Central memory CD8-positive, alpha-beta T cell (primary cell): Measurements from ENCODE around the gene CUBN.
A peak's percentile ranks its signal among the peaks of the same experiment; 100 is the strongest.

Experiments used
- ATAC-seq: fragments of 150-1000 bp; cut with Tn5 transposase; replicated peaks from 2 replicates; pipeline ENCODE4 v1.10.0; 2022; ENCODE audit warnings: mild to moderate bottlenecking, moderate FRiP score, moderate number of reproducible peaks; ENCODE audit not compliant: poor library complexity, severe bottlenecking; ENCODE audit errors: extremely low read depth
- DNase-seq, 2 donors: peaks; one replicate each; pipeline ENCODE4 v3.0.0; 2021; ENCODE audit warnings: low spot score in 2 of 2
- H3K27ac Mint-ChIP-seq: one replicate; pipeline ENCODE4 v1.8.0; 2022; ENCODE audit warnings: low read depth, mild to moderate bottlenecking, moderate library complexity, mixed read lengths
- H3K27me3 Mint-ChIP-seq: one replicate; pipeline ENCODE4 v1.8.0; 2022; ENCODE audit warnings: mixed read lengths
- H3K36me3 Mint-ChIP-seq: one replicate; pipeline ENCODE4 v1.8.0; 2022; ENCODE audit warnings: mild to moderate bottlenecking, moderate library complexity, mixed read lengths; ENCODE audit not compliant: insufficient read depth
- H3K4me1 Mint-ChIP-seq: one replicate; pipeline ENCODE4 v1.8.0; 2022; ENCODE audit warnings: mixed read lengths
- H3K4me3 Mint-ChIP-seq: one replicate; pipeline ENCODE4 v1.8.0; 2022; ENCODE audit warnings: mild to moderate bottlenecking, moderate library complexity, mixed read lengths
- H3K9me3 Mint-ChIP-seq: one replicate; pipeline ENCODE4 v1.8.0; 2022; ENCODE audit warnings: mixed read lengths

Gene CUBN

DNA sequence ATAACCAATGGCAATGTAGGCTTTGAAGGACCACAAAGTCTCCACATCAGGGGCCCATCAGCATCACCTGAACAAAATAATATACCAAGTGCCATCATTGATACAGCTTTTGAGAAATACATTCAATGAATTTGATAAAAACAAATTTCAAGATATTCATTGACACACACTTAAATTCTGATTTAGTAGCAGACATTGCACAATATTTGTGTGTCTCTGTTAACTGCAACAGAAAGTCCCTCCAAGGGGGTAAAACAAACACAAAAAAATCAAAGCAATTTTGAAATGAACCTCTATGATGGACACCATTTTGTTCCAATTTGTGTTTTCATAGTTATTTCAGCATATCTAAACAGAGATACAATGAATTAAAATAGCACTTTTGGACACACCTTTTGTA, 225.6 kb downstream of the CUBN start:
- no peaks in the 10 kb centered on the region for H3K27me3 Mint-ChIP-seq
- ATAC-seq = no peak
- no peaks in the 10 kb centered on the region for H3K9me3 Mint-ChIP-seq
- no peak overlapping the region for H3K4me3 Mint-ChIP-seq
- H3K27ac Mint-ChIP-seq = no peak overlapping the region
- H3K4me1 Mint-ChIP-seq = peaks cover 6% of the 10 kb centered on the region
- H3K36me3 Mint-ChIP-seq = peaks cover 3% of the 10 kb centered on the region
- no peak for DNase-seq

DNA sequence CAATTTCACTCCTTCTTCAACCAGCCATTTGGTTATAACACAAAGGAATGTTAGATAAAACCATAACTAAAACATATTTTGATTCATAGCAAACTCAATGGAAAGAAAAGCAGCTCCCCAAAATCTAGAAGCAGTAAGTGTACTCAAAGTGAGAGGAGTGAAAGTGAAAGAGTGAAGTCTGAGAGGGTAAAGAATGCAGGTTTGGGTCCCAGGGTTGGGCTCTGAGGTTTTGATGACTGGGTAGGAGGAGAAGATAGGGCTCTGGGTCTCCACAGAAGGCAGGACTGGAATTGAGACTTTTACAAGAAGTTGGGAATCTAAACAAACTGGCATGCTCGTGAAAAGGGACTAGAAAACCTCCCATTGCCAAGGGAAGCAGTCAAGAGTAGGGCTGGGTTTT, 227.0 kb downstream of the CUBN start:
- DNase-seq = no peak
- Mint-ChIP-seq H3K4me1 (peaks cover 6% of the 10 kb centered on the region), H3K4me3 (no peak overlapping the region), H3K36me3 (peaks cover 6% of the 10 kb centered on the region), H3K27ac (peak overlapping the region; percentile 3), H3K27me3 (no peaks in the 10 kb centered on the region), H3K9me3 (no peaks in the 10 kb centered on the region)
- ATAC-seq = no peak

DNA sequence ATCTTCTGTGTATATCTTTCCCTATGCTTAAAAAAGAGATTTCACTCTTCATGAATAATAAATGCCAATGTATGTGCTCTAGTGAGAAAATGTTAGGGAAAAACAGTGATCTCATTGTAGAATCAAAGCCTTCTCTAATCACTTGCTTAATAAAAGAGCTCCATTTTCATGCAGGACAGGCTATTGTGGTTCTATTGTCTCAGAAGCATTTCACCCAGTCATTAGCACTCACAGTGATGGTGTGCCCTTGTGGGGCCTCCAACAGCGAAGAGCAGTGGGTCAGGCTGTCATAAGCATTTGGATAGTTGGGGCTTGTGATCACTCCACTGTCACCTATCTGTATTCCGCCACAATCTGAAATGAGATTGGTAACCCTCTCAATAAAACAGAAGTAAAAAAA, 228.5 kb downstream of the CUBN start:
- DNase-seq (no peak), ATAC-seq (no peak)
- no peaks in the 10 kb centered on the region for H3K9me3 Mint-ChIP-seq
- no peaks in the 10 kb centered on the region for H3K27me3 Mint-ChIP-seq
- no peak overlapping the region for H3K4me3 Mint-ChIP-seq
- peaks cover 6% of the 10 kb centered on the region for H3K4me1 Mint-ChIP-seq
- peaks cover 8% of the 10 kb centered on the region for H3K36me3 Mint-ChIP-seq
- H3K27ac Mint-ChIP-seq = no peak overlapping the region

DNA sequence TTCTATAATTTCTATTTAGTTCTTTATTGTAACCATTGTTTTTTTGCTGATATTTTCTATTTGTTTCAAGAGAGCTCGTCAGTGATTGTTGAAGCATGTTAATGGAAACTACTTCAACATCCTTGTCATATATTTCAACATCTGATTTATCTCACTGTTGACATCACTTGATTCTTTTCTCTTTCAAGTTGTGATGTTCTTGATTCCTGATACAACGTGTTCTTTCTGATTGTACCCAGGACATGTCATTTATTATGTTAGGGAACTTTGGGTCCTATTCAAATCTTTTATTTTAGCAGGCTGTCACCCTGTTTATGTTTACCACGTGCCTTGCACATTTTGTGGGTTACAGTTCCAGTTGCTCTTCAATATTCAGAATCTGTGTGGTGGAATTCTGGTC, 232.6 kb downstream of the CUBN start:
- Mint-ChIP-seq H3K9me3 (no peaks in the 10 kb centered on the region), H3K27ac (no peak overlapping the region), H3K4me3 (no peak overlapping the region), H3K4me1 (no peaks in the 10 kb centered on the region), H3K36me3 (peaks cover 7% of the 10 kb centered on the region), H3K27me3 (no peaks in the 10 kb centered on the region)
- no peak for ATAC-seq
- DNase-seq = no peak

DNA sequence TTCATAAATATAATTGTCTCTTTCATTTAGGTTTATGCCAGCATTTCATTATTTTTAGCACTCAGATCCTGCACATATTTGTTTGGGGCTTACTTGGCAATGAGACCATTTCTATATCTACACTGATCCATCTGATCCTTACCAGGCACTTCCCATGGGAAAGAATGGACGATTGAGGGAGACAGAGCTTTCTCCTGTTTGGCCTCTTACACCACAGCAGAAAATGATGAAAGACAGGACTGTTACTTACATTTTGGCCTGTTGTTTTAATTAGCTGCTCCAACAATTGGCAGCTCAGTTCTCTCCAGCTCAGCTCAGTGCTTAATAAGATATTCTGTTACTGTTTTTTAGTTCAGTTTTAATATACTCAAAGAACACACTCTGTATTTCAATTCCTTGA, 234.8 kb downstream of the CUBN start:
- H3K36me3 Mint-ChIP-seq = peaks cover 9% of the 10 kb centered on the region
- H3K4me3 Mint-ChIP-seq = no peak overlapping the region
- no peaks in the 10 kb centered on the region for H3K9me3 Mint-ChIP-seq
- peaks cover 7% of the 10 kb centered on the region for H3K4me1 Mint-ChIP-seq
- ATAC-seq (no peak), DNase-seq (no peak)
- H3K27ac Mint-ChIP-seq = no peak overlapping the region
- H3K27me3 Mint-ChIP-seq = no peaks in the 10 kb centered on the region

DNA sequence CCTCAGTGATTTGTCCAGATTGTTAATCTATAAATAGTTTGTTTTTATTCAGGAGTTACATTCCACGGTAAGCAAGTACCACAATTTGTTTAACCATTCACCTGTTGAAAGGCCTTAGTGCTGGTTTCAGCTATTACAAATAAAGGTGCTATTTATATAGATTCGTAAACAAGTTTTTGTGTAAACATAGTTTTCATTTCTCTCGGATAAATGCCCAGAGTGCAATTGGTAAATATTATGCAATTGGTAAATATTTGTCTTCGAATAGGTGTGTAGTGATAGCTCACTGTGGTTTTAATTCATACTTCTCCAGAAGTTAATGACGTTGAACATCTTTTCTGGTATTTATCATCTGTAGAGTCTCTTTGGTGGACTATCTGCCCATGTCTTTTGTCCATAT, 235.9 kb downstream of the CUBN start:
- Mint-ChIP-seq H3K4me3 (no peak overlapping the region), H3K27me3 (no peaks in the 10 kb centered on the region), H3K27ac (no peak overlapping the region), H3K9me3 (no peaks in the 10 kb centered on the region), H3K36me3 (peaks cover 7% of the 10 kb centered on the region), H3K4me1 (peaks cover 7% of the 10 kb centered on the region)
- DNase-seq (no peak), ATAC-seq (no peak)

DNA sequence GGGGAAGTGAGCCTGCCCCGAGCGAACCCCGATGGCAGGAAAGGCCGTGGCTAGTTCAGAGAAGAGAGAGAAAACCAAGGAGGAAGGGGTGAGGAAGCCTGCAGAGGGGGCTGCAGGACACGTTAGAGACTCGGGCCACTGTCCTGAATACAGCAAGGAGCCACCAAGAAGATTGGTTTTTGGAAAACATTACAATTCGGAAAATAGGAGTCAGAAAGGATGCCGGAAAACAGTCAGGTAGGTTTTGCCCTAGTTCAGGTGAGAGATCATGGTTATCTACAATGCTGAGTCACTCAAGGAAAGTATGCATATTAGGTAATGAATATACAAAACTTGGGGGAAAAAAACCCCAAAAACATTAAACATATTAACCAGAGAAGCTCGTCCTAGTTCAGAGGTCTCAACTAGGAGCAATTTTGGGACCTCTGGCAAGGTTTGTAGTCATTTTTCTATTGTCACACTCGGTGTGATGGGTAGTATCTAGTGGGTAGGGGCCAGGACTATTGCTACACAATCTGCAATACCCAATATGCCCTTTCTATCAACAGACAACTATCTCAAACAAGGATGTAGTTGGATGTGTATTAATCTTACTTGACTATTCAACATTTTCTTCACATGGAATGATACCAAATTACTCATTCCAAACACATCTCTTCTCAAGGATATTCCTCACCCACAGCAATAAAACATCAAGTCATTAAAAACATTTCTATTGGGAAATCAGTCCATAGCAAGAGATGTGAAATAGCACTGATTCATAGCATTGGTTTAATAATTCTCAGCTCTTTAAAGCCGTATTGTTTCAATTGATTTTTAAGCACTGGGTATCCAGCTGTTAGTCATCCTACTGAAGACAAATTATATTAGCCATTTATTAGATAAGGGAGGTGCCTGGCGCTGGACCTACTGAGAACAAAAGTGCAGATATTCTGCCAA, 238.0 kb downstream of the CUBN start:
- peaks cover 7% of the 10 kb centered on the region for H3K4me1 Mint-ChIP-seq
- no peaks in the 10 kb centered on the region for H3K27me3 Mint-ChIP-seq
- H3K9me3 Mint-ChIP-seq = no peaks in the 10 kb centered on the region
- DNase-seq = peak in 1 of 2 donors; percentile 12
- H3K36me3 Mint-ChIP-seq = peaks cover 4% of the 10 kb centered on the region
- peak overlapping the region; percentile 58 for H3K4me3 Mint-ChIP-seq
- ATAC-seq = peak; percentile 46
- peak overlapping the region; percentile 83 for H3K27ac Mint-ChIP-seq

DNA sequence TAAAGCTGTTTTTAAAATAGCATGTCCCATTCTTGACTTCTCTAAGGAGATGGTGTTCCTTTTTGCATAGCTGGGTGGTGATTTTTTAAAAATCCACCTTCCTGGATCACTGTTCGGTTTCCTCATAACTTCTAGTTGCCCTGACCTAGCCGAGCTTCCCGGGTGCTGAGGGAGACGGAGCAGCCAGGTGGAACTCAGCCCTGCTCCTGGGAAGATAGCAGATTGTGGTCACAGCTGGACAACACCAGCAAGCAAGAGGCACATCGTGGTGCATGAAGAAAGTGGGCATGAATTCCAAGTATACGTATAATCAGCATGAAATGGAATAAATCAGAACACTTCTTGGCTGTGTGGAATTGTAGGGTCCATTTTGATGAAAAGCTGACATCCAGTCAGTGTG, 238.9 kb downstream of the CUBN start:
- Mint-ChIP-seq H3K9me3 (no peaks in the 10 kb centered on the region), H3K36me3 (peaks cover 4% of the 10 kb centered on the region), H3K27me3 (no peaks in the 10 kb centered on the region), H3K27ac (peak overlapping the region; percentile 83), H3K4me1 (peaks cover 7% of the 10 kb centered on the region), H3K4me3 (no peak overlapping the region)
- ATAC-seq (no peak), DNase-seq (no peak)

DNA sequence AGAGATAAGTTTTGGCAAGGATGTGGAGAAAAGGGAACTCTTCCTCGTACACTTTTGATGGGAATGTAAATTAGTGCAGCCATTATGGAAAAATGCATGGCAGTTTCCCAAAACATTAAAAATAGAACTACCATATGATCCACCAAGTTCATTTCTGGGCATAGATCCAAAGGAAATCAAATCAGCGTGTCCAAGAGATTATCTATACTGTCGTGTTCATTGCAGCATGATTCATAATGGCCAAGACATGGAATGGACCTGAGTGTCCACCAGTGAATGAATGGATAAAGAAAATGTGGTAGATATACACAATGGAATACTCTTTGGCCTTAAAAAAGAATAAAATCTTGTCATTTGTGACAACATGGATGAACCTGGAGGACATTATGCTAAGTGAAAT, 242.0 kb downstream of the CUBN start:
- H3K27ac Mint-ChIP-seq = no peak overlapping the region
- peaks cover 7% of the 10 kb centered on the region for H3K4me1 Mint-ChIP-seq
- ATAC-seq (no peak), DNase-seq (no peak)
- no peak overlapping the region for H3K4me3 Mint-ChIP-seq
- H3K27me3 Mint-ChIP-seq = no peaks in the 10 kb centered on the region
- H3K9me3 Mint-ChIP-seq = no peaks in the 10 kb centered on the region
- peaks cover 4% of the 10 kb centered on the region for H3K36me3 Mint-ChIP-seq

DNA sequence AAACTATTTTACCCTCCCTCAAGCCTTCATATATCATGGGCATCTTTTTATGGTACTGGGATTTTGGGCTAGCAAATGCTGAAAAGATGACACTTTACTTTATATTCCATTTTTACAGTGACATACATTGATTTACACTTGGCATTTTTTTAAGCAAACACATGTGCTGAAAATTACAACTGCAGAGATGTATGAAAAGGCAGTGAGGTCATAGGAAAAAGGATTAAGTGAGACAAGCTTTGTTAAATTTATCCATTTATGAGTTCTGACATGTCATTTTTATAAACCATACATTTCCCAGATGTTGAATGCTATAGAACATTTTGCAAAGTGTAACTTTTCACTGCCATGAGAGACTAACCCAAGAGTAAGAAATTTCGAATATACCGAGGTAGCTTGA, 243.6 kb downstream of the CUBN start:
- Mint-ChIP-seq H3K4me3 (no peak overlapping the region), H3K4me1 (peaks cover 1% of the 10 kb centered on the region), H3K27me3 (no peaks in the 10 kb centered on the region), H3K9me3 (no peaks in the 10 kb centered on the region), H3K27ac (no peak overlapping the region), H3K36me3 (peaks cover 2% of the 10 kb centered on the region)
- DNase-seq (no peak), ATAC-seq (no peak)

DNA sequence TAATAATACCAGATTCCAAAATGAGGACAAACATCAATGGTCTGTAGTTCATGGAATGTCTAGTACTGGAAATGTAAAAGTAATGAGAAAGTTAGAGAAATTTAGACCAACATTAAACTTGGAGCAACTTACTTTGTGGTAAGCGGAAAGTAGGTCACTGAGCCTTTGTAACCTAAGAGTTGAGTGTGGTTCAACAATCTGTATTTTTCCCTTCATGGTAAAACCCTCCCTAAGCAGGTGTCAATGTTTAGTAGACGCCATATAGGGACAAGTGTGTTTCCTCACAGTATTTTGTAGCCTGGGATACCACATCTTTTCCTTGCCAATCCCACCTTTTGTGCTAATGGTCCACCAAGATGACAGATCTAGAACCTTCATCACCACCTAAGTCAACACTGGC, 245.1 kb downstream of the CUBN start:
- Mint-ChIP-seq H3K27ac (no peak overlapping the region), H3K27me3 (no peaks in the 10 kb centered on the region), H3K36me3 (peaks cover 2% of the 10 kb centered on the region), H3K4me1 (no peaks in the 10 kb centered on the region), H3K9me3 (no peaks in the 10 kb centered on the region), H3K4me3 (no peak overlapping the region)
- ATAC-seq (no peak), DNase-seq (no peak)

DNA sequence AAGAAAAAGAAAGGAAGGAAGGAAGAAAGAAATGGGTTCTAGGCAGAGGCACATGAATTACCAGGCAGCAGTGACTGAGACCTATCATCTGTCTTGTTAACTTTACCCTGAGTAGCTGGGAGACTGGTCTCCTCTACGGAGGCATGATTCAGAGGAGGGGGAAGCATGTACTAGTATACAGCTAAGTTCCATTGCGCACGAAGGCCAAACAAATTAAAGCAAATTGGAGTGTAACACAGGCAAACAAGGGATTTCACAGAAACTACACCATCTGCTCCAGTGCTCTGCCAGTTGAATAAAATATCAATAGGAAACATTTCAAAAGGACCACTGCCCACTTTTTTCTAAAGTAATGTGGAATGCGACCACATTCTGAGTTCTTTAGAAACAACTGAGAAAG, 246.5 kb downstream of the CUBN start:
- Mint-ChIP-seq H3K4me1 (no peaks in the 10 kb centered on the region), H3K27ac (no peak overlapping the region), H3K9me3 (no peaks in the 10 kb centered on the region), H3K27me3 (no peaks in the 10 kb centered on the region), H3K4me3 (no peak overlapping the region), H3K36me3 (peaks cover 2% of the 10 kb centered on the region)
- DNase-seq = no peak
- no peak for ATAC-seq

DNA sequence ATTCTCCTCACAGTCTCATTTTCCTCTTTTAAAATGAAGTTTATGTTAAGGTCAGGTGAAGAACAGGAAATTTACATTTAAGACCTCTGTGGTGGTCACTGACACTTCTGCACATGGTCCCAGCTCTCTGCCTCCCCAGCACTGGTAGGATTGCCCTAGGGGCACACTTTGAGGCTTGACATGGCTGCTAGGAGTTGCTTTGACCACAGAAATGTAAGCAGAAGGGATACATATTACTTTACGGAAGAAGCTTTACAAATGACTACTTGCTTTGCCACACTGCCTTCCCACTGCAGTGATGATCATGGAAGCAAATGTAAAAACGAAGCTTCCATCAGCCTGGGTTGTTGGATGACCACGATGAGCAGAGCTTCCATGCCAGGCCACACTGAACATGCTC, 259.3 kb downstream of the CUBN start:
- DNase-seq = no peak
- H3K4me3 Mint-ChIP-seq = no peak overlapping the region
- H3K27ac Mint-ChIP-seq = no peak overlapping the region
- no peaks in the 10 kb centered on the region for H3K27me3 Mint-ChIP-seq
- H3K36me3 Mint-ChIP-seq = peaks cover 12% of the 10 kb centered on the region
- no peaks in the 10 kb centered on the region for H3K9me3 Mint-ChIP-seq
- no peaks in the 10 kb centered on the region for H3K4me1 Mint-ChIP-seq
- ATAC-seq = no peak
